Hematopoietic multipotent progenitor cell (in vitro differentiated cells): Measurements from ENCODE around the gene SLC22A16. TPM values are rescaled to one million over a fixed set of nuclear protein-coding genes. Genes with fewer than 3 reads are reported as not detected.
A peak's percentile ranks its signal among the peaks of the same experiment; 100 is the strongest.
"Not testable (repeated sequence)": the region's sequence is repeated elsewhere in the genome, so short reads cannot be mapped to it uniquely, and the experiment has no call there.

ENCODE experiments used
- DNase-seq, 3 donors: peaks; one replicate each; pipeline ENCODE4 v3.0.0-alpha.2; 2011 to 2015; ENCODE audit warnings: low read depth in 2 of 3, low spot score in 2 of 3
- total RNA-seq: library from RNA; depleted of rRNA; stranded (reverse); fragments of >200 nt; gene quantifications from one replicate; pipeline ENCODE4 v1.2.3, GENCODE V29; 2012

The SLC22A16 gene
- 25.6 TPM for total RNA-seq

GRCh38 chr6:110476046-110476849 lies at the start of gene SLC22A16:
Gene SLC22A16, minus strand, starts transcription at chr6:110476613. Its CDS starts 39 bp downstream, at chr6:110476574.
- DNase-seq, result peak in 2 of 3 donors; percentile 47 to 69

- no peak for DNase-seq
Observed at GRCh38 chr6:110525001-110525400, 48.6 kb upstream of the SLC22A16 start.

- DNase-seq, result no peak
Observed at GRCh38 chr6:110524305-110524704, 47.9 kb upstream of the SLC22A16 start.

- no peak for DNase-seq
Observed at GRCh38 chr6:110523451-110524021, 47.1 kb upstream of the SLC22A16 start.

GRCh38 chr6:110522427-110522826 lies 46.0 kb upstream of the SLC22A16 start:
- no peak for DNase-seq

- no peak for DNase-seq
Observed at GRCh38 chr6:110520992-110521543, 44.7 kb upstream of the SLC22A16 start.

GRCh38 chr6:110520209-110520965 lies 44.0 kb upstream of the SLC22A16 start:
- no peak for DNase-seq

GRCh38 chr6:110517601-110518281 lies 41.3 kb upstream of the SLC22A16 start:
- DNase-seq, result no peak

- DNase-seq, result no peak
Observed at GRCh38 chr6:110517034-110517433, 40.6 kb upstream of the SLC22A16 start.

- DNase-seq, result peak in 1 of 3 donors; percentile 51
Observed at GRCh38 chr6:110514818-110515217, 38.4 kb upstream of the SLC22A16 start.

GRCh38 chr6:110512991-110513390 lies 36.6 kb upstream of the SLC22A16 start:
- no peak for DNase-seq

GRCh38 chr6:110512549-110512948 lies 36.1 kb upstream of the SLC22A16 start:
- DNase-seq, result not testable (repeated sequence)

- DNase-seq, result no peak
Observed at GRCh38 chr6:110511401-110511800, 35.0 kb upstream of the SLC22A16 start.

GRCh38 chr6:110509617-110510241 lies 33.3 kb upstream of the SLC22A16 start:
- no peak for DNase-seq

- not testable (repeated sequence) for DNase-seq
Observed at GRCh38 chr6:110504891-110505290, 28.5 kb upstream of the SLC22A16 start.

- DNase-seq, result no peak
Observed at GRCh38 chr6:110495949-110496348, 19.5 kb upstream of the SLC22A16 start.

- DNase-seq, result no peak
Observed at GRCh38 chr6:110493253-110493800, 16.9 kb upstream of the SLC22A16 start.

GRCh38 chr6:110492584-110492983 lies 16.2 kb upstream of the SLC22A16 start:
- DNase-seq, result no peak

- no peak for DNase-seq
Observed at GRCh38 chr6:110491644-110492317, 15.4 kb upstream of the SLC22A16 start.
